Pancreas (tissue), 10 donors: ENCODE results near the gene CBX4. TPM values are rescaled to one million over a fixed set of nuclear protein-coding genes. Genes with fewer than 3 reads are reported as not detected.

ENCODE experiments used
- ATAC-seq, 4 donors: fragments of 200-7000 bp; cut with Tn5 transposase; one replicate each; pipeline versions ENCODE4 v1.8.0 to v1.9.1; 2020; ENCODE audit warnings: mild to moderate bottlenecking in 4 of 4, moderate library complexity in 4 of 4
- DNase-seq, 6 donors: peaks; one replicate each; pipeline ENCODE4 v3.0.0-alpha.2; 2020
- FAIRE-seq: peaks from 2 replicates; lab custom pipeline; 2012; peaks lifted over from hg19 to GRCh38; lab: Jason Lieb, UNC
- H3K27ac ChIP-seq, 4 donors: fragments of 200-600 bp; sonication (generic); 1 replicate in 3 of 4; 2 replicates in 1 of 4; pipeline versions ENCODE4 v1.5.0 to v1.8.0; 2020
- H3K27me3 ChIP-seq, 4 donors: fragments of 200-600 bp; one replicate each; pipeline ENCODE4 v1.8.0; 2021
- H3K36me3 ChIP-seq, 3 donors: fragments of 200-600 bp; sonication (generic) in 1 of 3; one replicate each; pipeline versions ENCODE4 v1.5.0 to v1.8.0; 2020 to 2021
- H3K4me1 ChIP-seq, 3 donors: fragments of 200-600 bp; one replicate each; pipeline ENCODE4 v1.8.0; 2021
- H3K4me3 ChIP-seq, 4 donors: fragments of 200-600 bp; sonication (generic) in 2 of 4; one replicate each; pipeline versions ENCODE4 v1.5.0 to v1.8.0; 2020 to 2021
- H3K9me3 ChIP-seq, 4 donors: fragments of 200-600 bp; one replicate each; pipeline ENCODE4 v1.8.0; 2021
- WGBS, 2 donors: extraction: QIAGEN DNeasy Blood & Tissue Kit; methylation state at CpG; one replicate each; pipeline ENCODE4 v1.1.7; 2013; 5-methylcytosine and 5-hydroxymethylcytosine counted together
- intact Hi-C, 3 donors: fragments of 100-400 bp; cut with DNase I; formaldehyde crosslinking; loops; one replicate each; pipeline versions ENCODE4 v1.11.1 to v1.14.2; 2022
- polyA plus RNA-seq, 2 donors: library from polyadenylated mRNA; stranded (reverse); fragments of 200-250 nt; gene quantifications; one replicate each; pipeline ENCODE4 v1.2.3, GENCODE V29; 2013
- total RNA-seq, 6 donors: library from RNA; stranded (reverse); fragmentation: NEBNext Ultra II Directional in 4 of 6; extraction: Animal tissue kit (Norgen Biotek cat#: 25700) in 4 of 6; gene quantifications; one replicate each; pipeline versions ENCODE4 v1.2.1 to v1.2.4, GENCODE V29; 2021 to 2023
- TF ChIP-seq, protein P1 (sequence below), 4 donors: fragments of 200-600 bp; sonication (generic) in 3 of 4; IDR thresholded peaks; one replicate each; pipeline versions ENCODE4 v1.5.0 to v1.8.0; 2021; ENCODE audit warnings: antibody characterized with exemption in 4 of 4
- donor health status: healthy with polysubstance abuse.
- donor health status: DM: no; HTN: no; CAD: no; lungs with moderate emphysema.
- donor health status: DM: no; HTN: no; CAD: no.
- donor health status: control.
- donor health status: control.
- donor health status: Bipolar disorder and iron deficiency.
- donor health status: DM: yes; HTN: yes; CAD: no.
- donor health status: DM: no; HTN: no; CAD: no.
- donor health status: DM: no; HTN: no; CAD: no.
- donor health status: DM: yes; HTN: yes; CAD: no.

CBX4 gene
- total and polyA plus RNA-seq, 8 donors: 11.1 to 42.4 (median 18.0) TPM

DNA sequence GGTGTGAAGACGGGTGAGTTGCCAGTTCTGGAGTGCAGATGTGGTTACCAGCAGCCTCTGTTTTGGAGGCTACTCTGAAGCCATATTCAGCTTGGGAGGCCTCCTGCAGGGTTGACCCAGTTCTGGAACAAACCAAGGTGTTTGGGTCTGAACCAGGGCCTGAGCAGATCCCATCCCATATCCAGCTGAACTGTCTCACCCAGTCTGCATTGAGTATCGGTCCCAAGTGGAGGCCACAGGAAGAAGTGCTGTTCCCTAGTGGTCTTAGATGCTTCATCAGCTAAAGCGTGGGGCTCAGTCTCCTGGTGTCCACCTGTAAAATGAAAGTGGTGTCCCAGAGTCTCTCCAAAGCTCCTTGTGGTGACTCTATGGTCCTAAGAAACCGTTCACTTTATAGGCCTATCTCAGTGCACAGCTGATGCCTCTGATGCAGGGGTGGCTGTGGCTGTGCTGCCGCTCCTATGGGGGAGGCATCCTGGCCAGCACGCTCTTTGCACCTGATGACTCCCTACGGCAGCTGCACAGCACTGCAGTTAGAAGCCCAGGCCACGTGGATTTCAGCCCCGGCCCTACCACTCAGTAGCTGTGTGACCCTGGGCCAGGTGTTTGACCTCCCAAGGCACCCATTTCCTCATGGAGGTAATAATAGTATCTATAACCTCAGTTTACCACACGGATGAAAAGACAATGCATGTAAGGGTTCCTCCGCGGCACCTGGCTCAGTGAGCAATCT lies 21.0 kb downstream of the CBX4 start:
- 86 to 91% methylated on average over 12 of the region's 12 CpGs for WGBS, 2 donors
- TF ChIP-seq, protein P1, sequence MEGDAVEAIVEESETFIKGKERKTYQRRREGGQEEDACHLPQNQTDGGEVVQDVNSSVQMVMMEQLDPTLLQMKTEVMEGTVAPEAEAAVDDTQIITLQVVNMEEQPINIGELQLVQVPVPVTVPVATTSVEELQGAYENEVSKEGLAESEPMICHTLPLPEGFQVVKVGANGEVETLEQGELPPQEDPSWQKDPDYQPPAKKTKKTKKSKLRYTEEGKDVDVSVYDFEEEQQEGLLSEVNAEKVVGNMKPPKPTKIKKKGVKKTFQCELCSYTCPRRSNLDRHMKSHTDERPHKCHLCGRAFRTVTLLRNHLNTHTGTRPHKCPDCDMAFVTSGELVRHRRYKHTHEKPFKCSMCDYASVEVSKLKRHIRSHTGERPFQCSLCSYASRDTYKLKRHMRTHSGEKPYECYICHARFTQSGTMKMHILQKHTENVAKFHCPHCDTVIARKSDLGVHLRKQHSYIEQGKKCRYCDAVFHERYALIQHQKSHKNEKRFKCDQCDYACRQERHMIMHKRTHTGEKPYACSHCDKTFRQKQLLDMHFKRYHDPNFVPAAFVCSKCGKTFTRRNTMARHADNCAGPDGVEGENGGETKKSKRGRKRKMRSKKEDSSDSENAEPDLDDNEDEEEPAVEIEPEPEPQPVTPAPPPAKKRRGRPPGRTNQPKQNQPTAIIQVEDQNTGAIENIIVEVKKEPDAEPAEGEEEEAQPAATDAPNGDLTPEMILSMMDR (IDR thresholded peaks at IDR 0.05): no peak
- H3K36me3 ChIP-seq: no peaks in the 10 kb centered on the region
- intact Hi-C loops: no loop called here
- DNase-seq (no peak), ATAC-seq (no peak), FAIRE-seq (no peak)
- no peak overlapping the region for H3K4me3 ChIP-seq
- H3K27ac ChIP-seq: no peak overlapping the region
- no peaks in the 10 kb centered on the region for H3K27me3 ChIP-seq
- H3K9me3 ChIP-seq: no peaks in the 10 kb centered on the region
- peaks cover 14 to 18% (median 18%) of the 10 kb centered on the region in 3 donors for H3K4me1 ChIP-seq

DNA sequence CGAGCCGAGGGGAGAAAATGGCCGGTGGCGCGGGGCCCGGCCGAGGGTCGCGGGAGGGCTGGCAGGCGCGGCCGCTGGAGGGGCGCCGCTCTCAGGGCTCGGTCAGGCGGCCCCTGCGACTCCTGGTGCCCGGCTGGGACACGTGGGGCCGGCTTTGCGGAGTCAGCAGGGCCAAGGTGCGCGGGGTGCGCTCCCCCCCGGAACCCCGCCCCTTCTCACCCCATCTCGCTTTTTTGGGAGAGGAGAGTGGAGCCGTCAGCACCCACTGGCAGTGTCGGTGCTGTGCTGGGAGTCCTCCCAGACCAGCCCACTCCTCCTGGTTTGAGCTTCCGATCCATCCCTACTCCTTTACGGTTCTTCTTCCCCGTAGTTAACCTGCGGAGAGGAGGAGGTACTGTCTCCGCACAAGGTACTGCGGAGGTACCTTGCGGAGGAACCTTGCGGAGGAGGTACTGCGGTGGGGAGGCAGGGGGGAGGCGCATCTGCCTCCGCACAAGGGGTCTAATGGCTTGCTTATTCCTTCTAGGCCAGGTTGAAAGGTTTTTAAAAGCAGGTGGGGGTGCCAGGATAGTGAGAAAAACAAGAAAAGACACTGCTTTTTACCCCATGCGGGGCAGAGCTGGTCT lies 23.3 kb downstream of the CBX4 start:
- TF ChIP-seq, protein P1 (IDR thresholded peaks at IDR 0.05): no peak
- Histone ChIP-seq H3K4me1 (peaks cover 21 to 30% (median 21%) of the 10 kb centered on the region in 3 donors), H3K36me3 (no peaks in the 10 kb centered on the region), H3K27ac (no peak overlapping the region), H3K4me3 (peak overlapping the region in 1 of 4 donors; percentile 34), H3K9me3 (no peaks in the 10 kb centered on the region), H3K27me3 (peaks cover 0 to 11% (median 6%) of the 10 kb centered on the region in 4 donors)
- DNase-seq (no peak), ATAC-seq (no peak), FAIRE-seq (no peak)
- 77 to 78% methylated on average over 39 to 41 of the region's 41 CpGs for WGBS, 2 donors
- intact Hi-C loops: no loop called here

GRCh38 chr17:79814974-79815835 lies 24.0 kb downstream of the CBX4 start:
- FAIRE-seq: no peak
- TF ChIP-seq, protein P1 (IDR thresholded peaks at IDR 0.05): no peak
- peak overlapping the region in 3 of 4 donors; percentile 8 to 42 (median 34) for H3K4me3 ChIP-seq

GRCh38 chr17:79814127-79814973 lies 24.9 kb downstream of the CBX4 start:
- H3K27me3 ChIP-seq: peaks cover 0 to 13% (median 7%) of the 10 kb centered on the region in 4 donors
- H3K4me1 ChIP-seq: peaks cover 21 to 35% (median 22%) of the 10 kb centered on the region in 3 donors
- FAIRE-seq: no peak
- peak in 2 of 6 donors; percentile 51 to 64 for DNase-seq
- H3K27ac ChIP-seq: peak overlapping the region in 2 of 4 donors; percentile 28 to 64
- 28 to 35% methylated on average over 39 to 43 of the region's 43 CpGs for WGBS, 2 donors
- TF ChIP-seq, protein P1 (IDR thresholded peaks at IDR 0.05): no peak
- no peaks in the 10 kb centered on the region for H3K36me3 ChIP-seq
- no peaks in the 10 kb centered on the region for H3K9me3 ChIP-seq
- intact Hi-C loops: no loop called here
- peak in 3 of 4 donors; percentile 1 to 16 (median 10) for ATAC-seq
- H3K4me3 ChIP-seq: peak overlapping the region in 3 of 4 donors; percentile 8 to 42 (median 34)

More at GRCh38 chr17:79814974-79815835, 24.0 kb downstream of the CBX4 start:
- no peaks in the 10 kb centered on the region for H3K9me3 ChIP-seq
- WGBS, 2 donors: 18% methylated on average over 64 to 96 of the region's 96 CpGs
- peak overlapping the region in 3 of 4 donors; percentile 28 to 64 (median 41) for H3K27ac ChIP-seq
- DNase-seq (peak; percentile 78 to 92 (median 84)), ATAC-seq (peak; percentile 64 to 81 (median 74))
- peaks cover 21 to 31% (median 22%) of the 10 kb centered on the region in 3 donors for H3K4me1 ChIP-seq
- H3K36me3 ChIP-seq: no peaks in the 10 kb centered on the region
- intact Hi-C loops: no loop called here
- peaks cover 0 to 11% (median 7%) of the 10 kb centered on the region in 4 donors for H3K27me3 ChIP-seq
